ENCODE measurements around the gene MITD1.

Gene MITD1

DNA sequence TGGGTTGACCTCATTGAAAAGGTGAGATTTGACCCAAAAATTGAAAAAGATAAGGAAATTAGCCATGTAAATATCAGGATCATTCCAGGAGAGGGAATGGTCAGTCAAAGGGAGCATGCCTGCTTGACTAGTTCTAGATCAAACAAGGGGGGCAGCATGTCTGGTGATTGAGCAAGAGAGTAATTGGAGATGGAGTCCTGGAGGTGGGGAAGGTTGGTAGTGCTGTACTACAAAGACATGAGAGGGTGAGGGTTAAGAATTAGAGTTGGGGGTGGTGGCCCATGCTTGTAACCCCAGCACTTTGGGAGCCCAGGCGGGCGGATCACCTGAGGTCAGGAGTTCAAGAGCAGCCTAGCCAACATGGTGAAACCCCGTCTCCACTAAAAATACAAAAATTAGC lies 2.2 kb upstream of the MITD1 start:
- no peaks in the 10 kb centered on the region for H3K27me3 ChIP-seq (ENCODE audit: insufficient read depth, low read length)
- H3K36me3 ChIP-seq (ENCODE audit: insufficient read depth, low read length), result peaks cover 11% of the 10 kb centered on the region

DNA sequence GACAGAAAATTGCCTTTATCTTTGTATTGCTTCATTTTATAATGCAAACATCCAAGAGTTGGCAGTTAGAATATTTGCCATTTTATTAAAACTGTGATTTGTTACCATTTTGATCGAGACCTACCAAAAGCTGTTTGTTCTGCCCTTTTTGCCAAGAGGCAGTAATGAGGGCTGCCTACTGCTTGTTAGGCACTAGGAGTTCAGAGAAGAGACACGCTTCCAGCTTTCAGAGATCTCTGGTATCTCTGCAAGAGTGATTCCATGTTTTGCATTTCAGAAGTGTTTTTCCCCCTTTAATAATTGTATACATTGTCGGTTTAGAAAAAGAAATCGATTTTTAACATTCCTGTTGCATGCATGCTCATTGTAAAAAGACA lies 754 bp upstream of the MITD1 start:
- H2AFZ ChIP-seq (ENCODE audit: low read depth, low read length), result peak overlapping the region; percentile 41
- peaks cover 4% of the 10 kb centered on the region for H3K36me3 ChIP-seq (ENCODE audit: insufficient read depth, low read length)
- H3K27me3 ChIP-seq (ENCODE audit: insufficient read depth, low read length), result no peaks in the 10 kb centered on the region
- peak overlapping the region; percentile 64 for H3K4me3 ChIP-seq (ENCODE audit: low read length)
- H3K4me1 ChIP-seq (ENCODE audit: insufficient read depth, low read length), result peaks cover 4% of the 10 kb centered on the region
- H3K9me3 ChIP-seq (ENCODE audit: low read length), result no peaks in the 10 kb centered on the region

More for the DNA sequence above, 2.2 kb upstream of the MITD1 start:
- Histone ChIP-seq H3K4me3 (ENCODE audit: low read length) (no peak overlapping the region), H3K9me3 (ENCODE audit: low read length) (no peaks in the 10 kb centered on the region), H2AFZ (ENCODE audit: low read depth, low read length) (no peak overlapping the region), H3K4me1 (ENCODE audit: insufficient read depth, low read length) (peaks cover 4% of the 10 kb centered on the region)

DNA sequence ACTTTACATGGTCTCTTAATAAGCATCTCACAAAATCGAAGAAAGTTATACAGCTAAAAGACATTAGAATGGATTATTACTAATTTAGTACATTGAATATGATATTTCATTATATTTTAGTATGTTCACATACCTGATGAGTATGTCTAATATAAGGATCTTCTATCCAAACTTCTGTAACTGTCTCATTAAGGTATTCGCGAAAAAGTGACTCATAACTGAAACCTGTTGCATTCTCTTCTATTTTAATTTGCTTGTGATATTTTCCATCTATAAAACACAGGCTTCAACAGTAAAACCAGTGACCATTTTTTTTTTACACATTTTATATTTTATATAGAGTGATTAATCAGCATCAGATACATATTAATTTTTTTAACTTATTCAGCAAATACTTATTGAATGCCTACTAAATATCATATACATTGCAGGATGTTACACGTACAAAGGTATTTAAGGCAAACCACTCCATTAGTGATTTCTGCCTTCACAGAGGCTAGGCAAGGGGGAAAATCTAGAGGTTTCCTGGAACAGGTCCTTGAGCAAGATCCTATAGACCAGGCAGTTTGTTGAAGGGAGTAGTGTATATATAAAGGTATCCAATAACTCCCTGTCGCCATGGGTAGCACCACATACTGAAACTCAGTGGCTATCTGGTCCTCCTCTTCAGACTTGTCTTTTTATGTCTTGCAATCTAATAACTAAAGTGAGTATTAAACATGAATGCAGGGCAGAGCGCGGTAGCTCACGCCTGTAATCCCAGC lies 9.3 kb downstream of the MITD1 start:
- Histone ChIP-seq H3K9me3 (ENCODE audit: low read length) (no peaks in the 10 kb centered on the region), H3K27me3 (ENCODE audit: insufficient read depth, low read length) (no peaks in the 10 kb centered on the region), H3K4me1 (ENCODE audit: insufficient read depth, low read length) (no peaks in the 10 kb centered on the region), H2AFZ (ENCODE audit: low read depth, low read length) (no peak overlapping the region), H3K36me3 (ENCODE audit: insufficient read depth, low read length) (peaks cover 52% of the 10 kb centered on the region), H3K4me3 (ENCODE audit: low read length) (no peak overlapping the region)

DNA sequence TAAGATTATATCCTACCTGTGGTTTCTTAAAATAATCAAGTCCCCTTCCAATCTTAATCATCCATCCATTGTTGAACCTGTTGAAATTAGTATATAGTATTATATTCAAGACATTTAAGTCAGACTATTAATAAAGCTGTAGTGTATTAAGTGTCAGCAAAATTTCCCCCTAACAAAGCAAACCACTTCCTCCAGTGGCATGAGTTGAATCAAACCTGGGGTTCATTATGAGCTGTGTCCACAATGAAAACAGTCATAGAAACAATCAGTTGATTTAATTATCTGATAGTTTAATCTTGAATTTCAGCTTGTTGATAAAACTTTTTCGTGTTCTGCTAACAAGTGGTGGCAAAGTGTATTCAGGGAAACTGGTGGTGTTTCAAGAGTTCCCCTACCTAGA lies 11.3 kb downstream of the MITD1 start:
- H3K4me3 ChIP-seq (ENCODE audit: low read length), result no peak overlapping the region
- H3K4me1 ChIP-seq (ENCODE audit: insufficient read depth, low read length), result no peaks in the 10 kb centered on the region
- H3K27me3 ChIP-seq (ENCODE audit: insufficient read depth, low read length), result no peaks in the 10 kb centered on the region
- no peak overlapping the region for H2AFZ ChIP-seq (ENCODE audit: low read depth, low read length)
- peaks cover 57% of the 10 kb centered on the region for H3K36me3 ChIP-seq (ENCODE audit: insufficient read depth, low read length)
- no peaks in the 10 kb centered on the region for H3K9me3 ChIP-seq (ENCODE audit: low read length)

DNA sequence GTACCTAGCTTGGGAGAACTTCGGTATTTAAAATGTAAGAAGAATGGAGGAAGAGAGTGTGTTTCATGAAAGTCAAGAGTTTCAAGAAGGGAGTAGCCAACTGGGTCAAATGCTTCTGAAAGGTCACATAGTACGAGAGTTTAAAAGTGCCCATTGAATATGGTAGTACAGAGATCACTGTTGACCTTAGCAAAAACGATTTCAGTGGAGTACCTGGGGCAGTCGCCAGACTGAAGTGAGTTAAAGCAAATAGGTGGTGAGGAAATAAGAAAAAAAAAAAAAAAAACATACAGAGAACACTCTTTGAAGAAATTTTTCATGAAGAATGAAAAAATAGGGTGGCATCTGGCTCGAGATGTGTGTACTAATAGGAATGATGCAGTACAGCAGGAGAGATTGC lies 14.6 kb downstream of the MITD1 start:
- Histone ChIP-seq H3K36me3 (ENCODE audit: insufficient read depth, low read length) (peaks cover 47% of the 10 kb centered on the region), H3K4me3 (ENCODE audit: low read length) (no peak overlapping the region), H3K4me1 (ENCODE audit: insufficient read depth, low read length) (no peaks in the 10 kb centered on the region), H3K9me3 (ENCODE audit: low read length) (no peaks in the 10 kb centered on the region), H2AFZ (ENCODE audit: low read depth, low read length) (no peak overlapping the region), H3K27me3 (ENCODE audit: insufficient read depth, low read length) (no peaks in the 10 kb centered on the region)

DNA sequence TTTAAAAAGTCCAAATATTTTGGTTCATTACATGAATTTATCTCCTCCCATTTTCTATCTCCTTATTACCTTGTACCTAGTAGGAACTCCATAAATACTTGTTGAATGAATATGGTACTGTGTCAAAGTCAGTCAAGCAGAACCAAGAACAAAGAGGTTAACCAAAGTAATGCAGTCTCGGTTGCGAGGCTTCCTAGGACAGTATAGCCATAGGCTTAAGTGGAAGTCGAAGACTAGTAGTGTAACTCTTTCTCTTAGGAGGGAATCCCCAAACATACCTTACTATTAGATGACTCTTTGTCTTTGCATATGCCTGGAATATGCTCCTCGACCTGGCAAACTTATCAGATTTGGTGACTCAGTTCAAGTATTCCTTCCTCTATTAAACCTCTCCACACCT lies 21.3 kb downstream of the MITD1 start:
- Histone ChIP-seq H2AFZ (ENCODE audit: low read depth, low read length) (no peak overlapping the region), H3K36me3 (ENCODE audit: insufficient read depth, low read length) (peaks cover 14% of the 10 kb centered on the region), H3K4me1 (ENCODE audit: insufficient read depth, low read length) (peaks cover 8% of the 10 kb centered on the region)

DNA sequence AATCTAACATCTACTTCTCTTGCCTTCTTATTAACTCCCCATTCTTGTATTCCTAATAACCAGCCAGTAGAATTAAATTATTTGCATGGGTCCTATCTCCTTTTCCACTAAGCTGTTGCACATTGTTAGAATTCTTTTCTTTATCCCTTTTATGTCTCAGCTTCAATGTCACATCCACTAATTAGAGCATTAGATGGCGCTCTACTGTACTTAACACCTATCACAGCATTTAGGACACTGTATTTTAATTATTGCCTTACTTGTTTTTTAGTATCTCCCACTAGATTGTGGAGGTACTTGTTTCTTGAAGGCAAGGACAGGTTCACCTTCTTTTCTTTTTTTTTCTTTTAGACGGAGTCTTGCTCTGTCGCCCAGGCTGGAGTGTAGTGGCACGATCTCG lies 22.3 kb downstream of the MITD1 start:
- H3K4me1 ChIP-seq (ENCODE audit: insufficient read depth, low read length), result peaks cover 8% of the 10 kb centered on the region

More for the DNA sequence above, 21.3 kb downstream of the MITD1 start:
- Histone ChIP-seq H3K27me3 (ENCODE audit: insufficient read depth, low read length) (no peaks in the 10 kb centered on the region), H3K4me3 (ENCODE audit: low read length) (no peak overlapping the region), H3K9me3 (ENCODE audit: low read length) (no peaks in the 10 kb centered on the region)

DNA sequence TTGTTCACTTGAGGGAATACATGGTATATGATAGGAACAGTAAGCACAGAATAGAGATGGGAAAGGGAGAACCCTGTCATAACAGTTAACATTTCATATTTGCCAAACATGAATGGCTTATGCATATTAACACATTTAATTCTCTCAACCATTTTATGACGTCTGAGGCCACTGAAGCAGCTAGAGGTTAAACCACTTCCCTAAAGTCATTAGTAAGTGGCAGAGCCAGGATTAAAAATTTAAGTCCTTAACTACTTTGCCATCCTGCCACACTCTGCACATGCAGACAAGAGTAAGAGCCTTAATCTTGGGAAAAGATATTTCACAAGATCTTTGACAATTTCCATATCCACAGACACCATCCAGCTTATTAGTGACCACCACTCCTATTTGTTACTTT lies 24.0 kb downstream of the MITD1 start:
- no peak overlapping the region for H3K4me3 ChIP-seq (ENCODE audit: low read length)
- peaks cover 8% of the 10 kb centered on the region for H3K4me1 ChIP-seq (ENCODE audit: insufficient read depth, low read length)
- peaks cover 8% of the 10 kb centered on the region for H3K36me3 ChIP-seq (ENCODE audit: insufficient read depth, low read length)
- H3K27me3 ChIP-seq (ENCODE audit: insufficient read depth, low read length), result no peaks in the 10 kb centered on the region
- H3K9me3 ChIP-seq (ENCODE audit: low read length), result no peaks in the 10 kb centered on the region
- no peak overlapping the region for H2AFZ ChIP-seq (ENCODE audit: low read depth, low read length)

More for the DNA sequence above, 22.3 kb downstream of the MITD1 start:
- Histone ChIP-seq H3K9me3 (ENCODE audit: low read length) (no peaks in the 10 kb centered on the region), H3K4me3 (ENCODE audit: low read length) (no peak overlapping the region), H3K36me3 (ENCODE audit: insufficient read depth, low read length) (peaks cover 14% of the 10 kb centered on the region), H3K27me3 (ENCODE audit: insufficient read depth, low read length) (no peaks in the 10 kb centered on the region), H2AFZ (ENCODE audit: low read depth, low read length) (no peak overlapping the region)

DNA sequence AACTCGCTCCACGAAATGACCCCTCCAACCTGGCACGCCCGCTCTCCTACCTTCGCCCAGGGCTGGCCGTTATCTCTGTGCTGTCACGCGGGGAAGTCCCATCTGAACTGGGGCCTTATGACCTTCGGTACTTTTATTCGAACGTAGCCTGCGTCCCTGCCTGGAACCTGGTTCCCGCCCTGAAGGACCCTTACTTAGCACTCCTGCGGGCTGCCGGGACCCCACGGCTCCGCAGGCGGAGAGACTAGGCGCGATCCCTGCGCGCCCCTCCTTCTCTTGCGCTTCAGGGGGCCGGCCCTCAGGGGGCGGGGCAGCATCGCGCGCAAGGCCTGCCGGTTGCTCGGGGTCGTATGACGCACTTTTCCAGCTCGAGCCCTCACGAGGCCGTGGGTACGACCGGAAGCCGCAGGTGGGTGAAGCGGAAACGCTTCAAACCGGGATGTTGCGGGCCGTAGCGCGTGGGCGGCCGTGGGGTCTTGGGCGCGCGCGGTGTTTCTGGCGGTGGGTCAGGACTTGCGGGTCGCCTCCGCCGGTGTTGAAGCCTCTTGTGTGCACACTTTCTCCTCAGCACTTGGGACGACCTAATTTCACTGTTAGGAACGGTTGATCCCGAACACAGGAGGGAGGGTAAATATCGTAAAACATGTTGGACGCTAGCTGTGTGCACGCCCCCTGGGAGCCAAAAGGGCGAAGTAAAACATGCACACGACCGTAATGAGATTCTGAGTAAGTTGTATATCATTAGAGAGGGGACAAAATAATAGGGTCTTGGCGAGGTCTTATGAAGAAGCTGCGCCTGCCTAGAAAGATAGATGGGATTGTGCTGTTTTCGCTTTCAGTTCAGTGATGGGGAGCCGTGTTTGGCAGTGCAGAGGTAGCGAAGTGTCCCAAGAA lies 26.0 kb downstream of the MITD1 start, which contains the start of the genes LIPT1 and TSGA10:
TSS of gene LIPT1 (plus strand) at position 325 of the 894 bp plus-strand sequence. CDS start 6,991 bp downstream, outside the sequence.
TSS of gene TSGA10 (minus strand) at position 300 of the 894 bp plus-strand sequence. CDS start 45,503 bp downstream, outside the sequence.
- Histone ChIP-seq H2AFZ (ENCODE audit: low read depth, low read length) (peak within 1 kb of the TSS; percentile 92), H3K27me3 (ENCODE audit: insufficient read depth, low read length) (no peaks in the 10 kb centered on the region), H3K4me1 (ENCODE audit: insufficient read depth, low read length) (peaks cover 8% of the 10 kb centered on the region), H3K4me3 (ENCODE audit: low read length) (peak within 1 kb of the TSS; percentile 86), H3K9me3 (ENCODE audit: low read length) (no peaks in the 10 kb centered on the region), H3K36me3 (ENCODE audit: insufficient read depth, low read length) (peaks cover 6% of the 10 kb centered on the region)

DNA sequence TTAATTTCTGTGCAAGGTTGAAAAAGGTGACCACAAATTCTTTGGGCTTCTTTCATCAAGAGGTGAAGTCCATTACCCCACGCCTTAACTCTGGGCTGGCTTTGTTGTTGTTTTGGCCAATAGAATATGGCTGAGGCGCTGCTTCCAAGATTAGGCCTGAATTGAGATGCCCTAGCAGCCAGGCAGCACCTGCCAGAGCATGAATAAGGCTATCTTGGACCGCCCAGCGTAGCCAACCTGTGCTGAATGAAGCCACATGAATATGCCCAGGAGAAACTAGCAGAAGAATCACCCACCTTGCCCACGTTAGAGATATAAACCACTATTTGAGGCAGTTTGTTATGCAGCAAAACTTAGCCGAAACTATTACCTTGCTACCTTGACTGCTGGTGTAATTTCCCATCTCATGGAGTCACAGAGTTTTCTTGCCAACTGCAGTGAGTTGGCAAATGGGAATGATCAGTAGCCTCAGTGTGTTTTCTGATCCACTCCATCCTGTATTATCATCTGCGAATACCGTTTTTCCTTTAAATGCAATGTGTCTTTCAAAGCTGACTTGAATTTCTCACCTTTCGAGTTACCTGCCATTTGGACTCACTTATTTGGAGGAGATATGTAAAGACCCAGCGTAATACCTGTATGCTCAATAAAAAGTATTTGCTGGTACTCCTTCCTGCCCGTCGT lies 26.8 kb downstream of the MITD1 start:
- Histone ChIP-seq H2AFZ (ENCODE audit: low read depth, low read length) (peak overlapping the region; percentile 92), H3K4me1 (ENCODE audit: insufficient read depth, low read length) (peaks cover 8% of the 10 kb centered on the region), H3K9me3 (ENCODE audit: low read length) (no peaks in the 10 kb centered on the region), H3K4me3 (ENCODE audit: low read length) (peak overlapping the region; percentile 86), H3K36me3 (ENCODE audit: insufficient read depth, low read length) (peaks cover 6% of the 10 kb centered on the region), H3K27me3 (ENCODE audit: insufficient read depth, low read length) (no peaks in the 10 kb centered on the region)

DNA sequence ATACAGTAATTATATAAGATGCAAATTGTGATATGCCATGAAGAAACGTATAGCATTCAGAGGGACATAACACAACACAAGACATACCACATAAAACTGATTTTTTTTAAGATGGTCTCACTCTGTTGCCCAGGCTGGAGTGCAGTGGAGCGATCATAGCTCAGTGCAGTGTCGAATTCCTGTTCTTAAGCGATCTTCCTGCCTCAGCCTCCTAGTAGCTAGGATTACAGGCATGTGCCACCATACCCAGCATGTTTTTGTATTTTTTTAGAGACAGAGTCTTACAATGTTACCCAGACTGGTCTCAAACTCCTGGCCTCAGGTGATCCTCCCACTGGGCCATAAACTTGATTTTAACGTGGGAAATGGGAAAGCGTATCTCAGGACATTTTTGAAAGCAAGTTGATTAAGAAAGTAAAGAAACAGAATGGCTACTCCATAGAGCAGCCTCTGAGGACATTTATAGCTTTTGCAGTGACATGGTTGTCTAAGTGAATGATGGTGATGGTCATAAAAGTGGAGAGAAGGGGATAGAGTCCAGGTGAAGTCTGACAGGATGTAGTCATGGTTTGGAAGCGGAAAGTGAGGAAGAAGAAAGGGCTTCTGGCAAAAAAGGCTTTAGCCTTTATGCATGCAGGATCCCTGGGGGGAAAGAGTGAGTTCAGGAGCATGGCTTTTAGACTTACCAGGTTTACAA lies 28.5 kb downstream of the MITD1 start:
- no peaks in the 10 kb centered on the region for H3K9me3 ChIP-seq (ENCODE audit: low read length)
- H3K4me3 ChIP-seq (ENCODE audit: low read length), result no peak overlapping the region
- peaks cover 2% of the 10 kb centered on the region for H3K36me3 ChIP-seq (ENCODE audit: insufficient read depth, low read length)
- H3K4me1 ChIP-seq (ENCODE audit: insufficient read depth, low read length), result peaks cover 8% of the 10 kb centered on the region
- H3K27me3 ChIP-seq (ENCODE audit: insufficient read depth, low read length), result no peaks in the 10 kb centered on the region
- no peak overlapping the region for H2AFZ ChIP-seq (ENCODE audit: low read depth, low read length)

DNA sequence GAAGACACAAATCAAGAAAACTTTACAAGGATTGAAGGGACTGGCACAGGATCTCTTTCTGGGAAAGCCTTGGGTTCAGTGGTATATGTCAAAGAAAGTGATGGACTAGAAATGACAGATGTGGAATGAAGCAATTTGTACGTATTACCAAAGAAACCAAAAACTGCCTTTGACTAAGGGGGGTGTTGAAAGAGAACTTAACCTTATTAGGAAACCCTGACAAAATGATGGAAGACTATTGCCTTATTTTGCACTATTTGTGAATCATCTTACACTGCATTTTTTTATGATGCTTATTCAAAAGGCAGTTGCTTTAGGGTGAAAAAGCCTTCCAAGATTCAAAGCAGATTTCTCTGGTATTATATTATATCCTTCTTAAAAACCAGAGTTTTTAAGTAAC lies 30.2 kb downstream of the MITD1 start:
- H3K4me1 ChIP-seq (ENCODE audit: insufficient read depth, low read length), result peaks cover 3% of the 10 kb centered on the region
- H3K9me3 ChIP-seq (ENCODE audit: low read length), result no peaks in the 10 kb centered on the region
- H3K4me3 ChIP-seq (ENCODE audit: low read length), result no peak overlapping the region
- no peaks in the 10 kb centered on the region for H3K36me3 ChIP-seq (ENCODE audit: insufficient read depth, low read length)
- no peaks in the 10 kb centered on the region for H3K27me3 ChIP-seq (ENCODE audit: insufficient read depth, low read length)
- H2AFZ ChIP-seq (ENCODE audit: low read depth, low read length), result no peak overlapping the region

Data from neuron (in vitro differentiated cells).